ENCODE measurements around the gene RBM6. TPM values are rescaled to one million over a fixed set of nuclear protein-coding genes. Genes with fewer than 3 reads are reported as not detected.

Gene RBM6
- total and polyA plus RNA-seq, 4 donors, result 47.0 to 271 (median 128) TPM

- DNase-seq (no peak), ATAC-seq (ENCODE audit: low FRiP score) (no peak)
- peak overlapping the region; percentile 56 to 74 for H3K4me3 ChIP-seq (ENCODE audit: low read length in 2 of 2)
- H3K4me1 ChIP-seq (ENCODE audit: control insufficient read depth in 1 of 2, insufficient read depth in 2 of 2, low read length in 2 of 2), result no peaks in the 10 kb centered on the region
- WGBS, 2 donors, result 5% methylated on average over 23 of the region's 23 CpGs
- no peaks in the 10 kb centered on the region for H3K36me3 ChIP-seq (ENCODE audit: control insufficient read depth in 1 of 2, insufficient read depth in 2 of 2, low read length in 1 of 2)
- peak overlapping the region; percentile 51 to 64 for H3K27ac ChIP-seq (ENCODE audit: low read depth in 1 of 2, low read length in 2 of 2)
- intact Hi-C loops (cut with DNase I), result no loop called here
- H3K27me3 ChIP-seq (ENCODE audit: control insufficient read depth in 1 of 2, insufficient read depth in 2 of 2, low read length in 1 of 2), result no peaks in the 10 kb centered on the region
- H3K9me3 ChIP-seq (ENCODE audit: control insufficient read depth, low read length), result no peaks in the 10 kb centered on the region
Measured at GRCh38 chr3:49940667-49941249, 808 bp downstream of the RBM6 start.

DNA sequence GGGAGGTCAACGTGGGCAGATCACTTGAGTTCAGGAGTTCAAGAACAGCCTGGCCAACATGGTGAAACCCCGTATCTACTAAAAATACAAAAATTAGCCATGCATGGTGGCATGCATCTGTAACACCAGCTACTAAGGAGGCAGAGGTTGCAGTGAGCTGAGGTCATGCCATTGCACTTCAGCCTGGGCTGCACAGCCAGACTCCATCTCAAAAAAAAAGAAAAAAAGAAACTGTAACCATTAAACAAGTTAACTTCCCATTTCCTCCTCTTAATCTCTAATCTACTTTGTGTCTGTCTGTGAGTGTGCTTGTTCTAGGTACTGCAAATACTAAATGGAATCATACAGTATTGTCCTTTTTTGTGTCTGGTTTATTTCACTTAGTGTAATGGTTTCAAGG is 2.7 kb downstream of the RBM6 start:
- WGBS, 2 donors, result 64 to 68% methylated on average over 2 of the region's 2 CpGs
- Histone ChIP-seq H3K4me3 (ENCODE audit: low read length in 2 of 2) (no peak overlapping the region), H3K36me3 (ENCODE audit: control insufficient read depth in 1 of 2, insufficient read depth in 2 of 2, low read length in 1 of 2) (no peaks in the 10 kb centered on the region), H3K9me3 (ENCODE audit: control insufficient read depth, low read length) (no peaks in the 10 kb centered on the region), H3K27ac (ENCODE audit: low read depth in 1 of 2, low read length in 2 of 2) (no peak overlapping the region), H3K27me3 (ENCODE audit: control insufficient read depth in 1 of 2, insufficient read depth in 2 of 2, low read length in 1 of 2) (no peaks in the 10 kb centered on the region), H3K4me1 (ENCODE audit: control insufficient read depth in 1 of 2, insufficient read depth in 2 of 2, low read length in 2 of 2) (no peaks in the 10 kb centered on the region)
- intact Hi-C loops (cut with DNase I), result no loop called here
- ATAC-seq (ENCODE audit: low FRiP score) (no peak), DNase-seq (no peak)

GRCh38 chr3:49952924-49953323 is 13.0 kb downstream of the RBM6 start:
- H3K9me3 ChIP-seq (ENCODE audit: control insufficient read depth, low read length), result no peaks in the 10 kb centered on the region
- H3K36me3 ChIP-seq (ENCODE audit: control insufficient read depth in 1 of 2, insufficient read depth in 2 of 2, low read length in 1 of 2), result no peaks in the 10 kb centered on the region
- WGBS, 2 donors, result 96 to 98% methylated on average over 6 of the region's 6 CpGs
- intact Hi-C loops (cut with DNase I), result no loop called here
- DNase-seq (no peak), ATAC-seq (ENCODE audit: low FRiP score) (no peak)
- peaks cover 0 to 4% of the 10 kb centered on the region in 2 donors for H3K4me1 ChIP-seq (ENCODE audit: control insufficient read depth in 1 of 2, insufficient read depth in 2 of 2, low read length in 2 of 2)
- H3K27me3 ChIP-seq (ENCODE audit: control insufficient read depth in 1 of 2, insufficient read depth in 2 of 2, low read length in 1 of 2), result no peaks in the 10 kb centered on the region
- no peak overlapping the region for H3K4me3 ChIP-seq (ENCODE audit: low read length in 2 of 2)
- H3K27ac ChIP-seq (ENCODE audit: low read depth in 1 of 2, low read length in 2 of 2), result no peak overlapping the region

- ATAC-seq (ENCODE audit: low FRiP score) (no peak), DNase-seq (no peak)
- intact Hi-C loops (cut with DNase I), result no loop called here
- no peak overlapping the region for H3K27ac ChIP-seq (ENCODE audit: low read depth in 1 of 2, low read length in 2 of 2)
- H3K36me3 ChIP-seq (ENCODE audit: control insufficient read depth in 1 of 2, insufficient read depth in 2 of 2, low read length in 1 of 2), result no peaks in the 10 kb centered on the region
- H3K27me3 ChIP-seq (ENCODE audit: control insufficient read depth in 1 of 2, insufficient read depth in 2 of 2, low read length in 1 of 2), result no peaks in the 10 kb centered on the region
- H3K4me1 ChIP-seq (ENCODE audit: control insufficient read depth in 1 of 2, insufficient read depth in 2 of 2, low read length in 2 of 2), result no peaks in the 10 kb centered on the region
- H3K4me3 ChIP-seq (ENCODE audit: low read length in 2 of 2), result no peak overlapping the region
- no peaks in the 10 kb centered on the region for H3K9me3 ChIP-seq (ENCODE audit: control insufficient read depth, low read length)
- whole genome bisulfite sequencing, 2 donors, result 90 to 92% methylated on average over 3 of the region's 3 CpGs
Measured at GRCh38 chr3:49955636-49956035, 15.7 kb downstream of the RBM6 start.

DNA sequence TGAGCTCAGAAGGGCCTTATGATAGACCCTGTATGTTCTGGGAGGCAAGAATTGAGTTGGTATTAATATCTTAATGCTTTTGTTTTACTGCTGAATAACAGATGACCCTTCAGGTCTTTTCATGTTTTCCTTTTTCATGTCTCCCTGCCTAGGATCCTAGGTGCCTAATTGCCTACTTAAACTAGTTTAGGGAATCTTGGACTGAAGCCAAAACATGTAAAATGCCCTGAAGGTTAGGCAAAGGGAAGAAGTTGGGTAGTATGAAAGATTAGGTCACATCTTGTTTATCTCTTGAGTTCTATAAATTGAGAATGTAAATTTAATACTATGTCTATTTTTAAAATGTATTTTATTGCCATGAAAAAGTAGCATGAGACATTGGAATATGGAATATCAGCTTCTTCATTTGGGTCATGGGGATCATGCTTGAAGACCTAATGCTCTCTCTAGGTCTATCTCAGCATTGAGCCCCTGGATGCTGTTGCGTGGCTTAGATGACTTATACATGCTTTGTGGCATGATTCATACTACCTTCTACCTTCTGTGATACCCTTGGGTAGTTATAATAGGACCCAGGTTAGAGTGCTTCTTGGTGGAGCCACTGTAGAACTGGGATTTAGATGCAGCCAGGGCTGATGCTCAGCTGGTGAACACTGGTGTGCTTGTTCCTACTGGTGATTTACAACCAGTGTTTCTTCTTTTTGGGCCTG is 26.4 kb downstream of the RBM6 start:
- 83 to 87% methylated on average over 1 of the region's 1 CpG for WGBS, 2 donors
- no peaks in the 10 kb centered on the region for H3K9me3 ChIP-seq (ENCODE audit: control insufficient read depth, low read length)
- DNase-seq, result no peak
- intact Hi-C loops (cut with DNase I), result no loop called here
- no peaks in the 10 kb centered on the region for H3K27me3 ChIP-seq (ENCODE audit: control insufficient read depth in 1 of 2, insufficient read depth in 2 of 2, low read length in 1 of 2)
- H3K27ac ChIP-seq (ENCODE audit: low read depth in 1 of 2, low read length in 2 of 2), result peak overlapping the region in 1 of 2 donors; percentile 1
- H3K4me1 ChIP-seq (ENCODE audit: control insufficient read depth in 1 of 2, insufficient read depth in 2 of 2, low read length in 2 of 2), result peaks cover 5 to 8% of the 10 kb centered on the region in 2 donors
- no peak for ATAC-seq (ENCODE audit: low FRiP score)
- no peaks in the 10 kb centered on the region for H3K36me3 ChIP-seq (ENCODE audit: control insufficient read depth in 1 of 2, insufficient read depth in 2 of 2, low read length in 1 of 2)
- H3K4me3 ChIP-seq (ENCODE audit: low read length in 2 of 2), result no peak overlapping the region

DNA sequence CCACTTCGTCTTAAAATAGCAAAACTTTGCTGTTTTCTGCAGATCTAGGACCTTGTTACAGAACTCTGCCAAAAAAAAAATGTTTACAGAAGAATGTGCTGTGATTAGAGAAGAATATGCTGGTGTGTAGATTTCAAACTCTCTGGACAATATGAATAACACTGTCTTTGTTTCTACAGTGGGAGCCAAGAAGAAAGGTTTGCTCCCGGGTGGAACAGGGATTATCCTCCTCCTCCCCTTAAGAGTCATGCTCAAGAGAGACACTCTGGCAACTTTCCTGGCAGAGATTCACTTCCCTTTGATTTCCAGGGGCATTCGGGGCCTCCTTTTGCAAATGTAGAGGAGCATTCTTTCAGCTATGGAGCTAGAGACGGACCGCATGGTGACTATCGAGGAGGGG is 27.3 kb downstream of the RBM6 start:
- peak overlapping the region; percentile 28 to 43 for H3K27ac ChIP-seq (ENCODE audit: low read depth in 1 of 2, low read length in 2 of 2)
- no peak for ATAC-seq (ENCODE audit: low FRiP score)
- WGBS, 2 donors, result 14 to 18% methylated on average over 6 of the region's 6 CpGs

GRCh38 chr3:49968346-49968745 is 28.4 kb downstream of the RBM6 start:
- DNase-seq, result no peak
- intact Hi-C loops (cut with DNase I), result no loop called here
- Histone ChIP-seq H3K27ac (ENCODE audit: low read depth in 1 of 2, low read length in 2 of 2) (no peak overlapping the region), H3K4me1 (ENCODE audit: control insufficient read depth in 1 of 2, insufficient read depth in 2 of 2, low read length in 2 of 2) (peaks cover 5 to 8% of the 10 kb centered on the region in 2 donors), H3K9me3 (ENCODE audit: control insufficient read depth, low read length) (no peaks in the 10 kb centered on the region), H3K36me3 (ENCODE audit: control insufficient read depth in 1 of 2, insufficient read depth in 2 of 2, low read length in 1 of 2) (no peaks in the 10 kb centered on the region), H3K27me3 (ENCODE audit: control insufficient read depth in 1 of 2, insufficient read depth in 2 of 2, low read length in 1 of 2) (no peaks in the 10 kb centered on the region), H3K4me3 (ENCODE audit: low read length in 2 of 2) (no peak overlapping the region)
- 93 to 94% methylated on average over 8 of the region's 8 CpGs for WGBS, 2 donors
- no peak for ATAC-seq (ENCODE audit: low FRiP score)

More for the DNA sequence above, 27.3 kb downstream of the RBM6 start:
- intact Hi-C loops (cut with DNase I), result no loop called here
- peaks cover 5 to 8% of the 10 kb centered on the region in 2 donors for H3K4me1 ChIP-seq (ENCODE audit: control insufficient read depth in 1 of 2, insufficient read depth in 2 of 2, low read length in 2 of 2)
- DNase-seq, result no peak
- H3K27me3 ChIP-seq (ENCODE audit: control insufficient read depth in 1 of 2, insufficient read depth in 2 of 2, low read length in 1 of 2), result no peaks in the 10 kb centered on the region
- no peak overlapping the region for H3K4me3 ChIP-seq (ENCODE audit: low read length in 2 of 2)
- no peaks in the 10 kb centered on the region for H3K36me3 ChIP-seq (ENCODE audit: control insufficient read depth in 1 of 2, insufficient read depth in 2 of 2, low read length in 1 of 2)
- no peaks in the 10 kb centered on the region for H3K9me3 ChIP-seq (ENCODE audit: control insufficient read depth, low read length)

DNA sequence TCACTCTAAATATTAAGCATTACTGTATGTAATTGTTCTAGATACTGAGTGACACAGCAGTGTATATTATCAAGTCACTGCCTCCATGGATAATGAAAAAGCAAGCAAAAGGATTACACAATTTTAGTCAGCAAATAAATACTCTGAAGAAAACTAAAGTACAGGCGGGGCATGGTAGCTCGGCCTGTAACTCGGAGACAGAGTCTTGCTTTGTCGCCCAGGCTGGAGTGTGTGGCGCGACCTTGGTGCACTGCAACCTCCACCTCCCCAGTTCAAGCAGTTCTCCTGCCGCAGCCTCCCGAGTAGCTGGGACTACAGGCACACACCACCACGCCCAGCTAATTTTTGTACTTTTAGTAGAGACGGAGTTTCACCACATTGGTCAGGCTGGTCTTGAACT is 32.7 kb downstream of the RBM6 start:
- 95 to 97% methylated on average over 10 of the region's 10 CpGs for WGBS, 2 donors
- Histone ChIP-seq H3K27ac (ENCODE audit: low read depth in 1 of 2, low read length in 2 of 2) (no peak overlapping the region), H3K4me1 (ENCODE audit: control insufficient read depth in 1 of 2, insufficient read depth in 2 of 2, low read length in 2 of 2) (peaks cover 2 to 5% of the 10 kb centered on the region in 2 donors), H3K27me3 (ENCODE audit: control insufficient read depth in 1 of 2, insufficient read depth in 2 of 2, low read length in 1 of 2) (no peaks in the 10 kb centered on the region), H3K9me3 (ENCODE audit: control insufficient read depth, low read length) (no peaks in the 10 kb centered on the region), H3K4me3 (ENCODE audit: low read length in 2 of 2) (no peak overlapping the region), H3K36me3 (ENCODE audit: control insufficient read depth in 1 of 2, insufficient read depth in 2 of 2, low read length in 1 of 2) (peaks cover 0 to 1% of the 10 kb centered on the region in 2 donors)
- DNase-seq (no peak), ATAC-seq (ENCODE audit: low FRiP score) (no peak)
- intact Hi-C loops (cut with DNase I), result no loop called here

DNA sequence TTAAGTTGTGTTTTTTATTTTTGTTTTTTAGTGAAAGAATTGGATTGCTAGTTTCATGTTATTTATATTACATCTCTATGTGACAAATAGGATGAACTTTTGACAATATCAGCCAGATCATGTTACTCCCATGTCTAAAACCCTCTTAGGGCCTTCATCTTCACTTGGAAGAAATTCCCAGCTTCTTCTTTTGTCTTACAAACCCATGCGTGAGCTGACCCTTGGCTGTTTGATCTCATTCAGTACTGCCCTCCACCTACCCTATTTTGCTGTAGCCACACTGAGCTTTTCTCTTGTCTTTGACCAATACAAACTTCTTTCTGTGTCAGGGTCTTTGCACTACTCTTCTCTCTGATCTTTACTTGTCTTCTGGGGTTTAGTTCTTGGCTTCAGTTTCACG is 37.0 kb downstream of the RBM6 start:
- ATAC-seq (ENCODE audit: low FRiP score) (no peak), DNase-seq (no peak)
- Histone ChIP-seq H3K27ac (ENCODE audit: low read depth in 1 of 2, low read length in 2 of 2) (no peak overlapping the region), H3K4me3 (ENCODE audit: low read length in 2 of 2) (no peak overlapping the region), H3K27me3 (ENCODE audit: control insufficient read depth in 1 of 2, insufficient read depth in 2 of 2, low read length in 1 of 2) (no peaks in the 10 kb centered on the region), H3K4me1 (ENCODE audit: control insufficient read depth in 1 of 2, insufficient read depth in 2 of 2, low read length in 2 of 2) (no peaks in the 10 kb centered on the region), H3K36me3 (ENCODE audit: control insufficient read depth in 1 of 2, insufficient read depth in 2 of 2, low read length in 1 of 2) (peaks cover 0 to 1% of the 10 kb centered on the region in 2 donors), H3K9me3 (ENCODE audit: control insufficient read depth, low read length) (no peaks in the 10 kb centered on the region)
- WGBS, 2 donors, result 79 to 88% methylated on average over 2 of the region's 2 CpGs
- intact Hi-C loops (cut with DNase I), result no loop called here

Measured in aorta (tissue), 5 donors.